Measurements from ENCODE around the gene CREBL2.
"Not testable (repeated sequence)": the region's sequence is repeated elsewhere in the genome, so short reads cannot be mapped to it uniquely, and the experiment has no call there.

The CREBL2 gene

DNA sequence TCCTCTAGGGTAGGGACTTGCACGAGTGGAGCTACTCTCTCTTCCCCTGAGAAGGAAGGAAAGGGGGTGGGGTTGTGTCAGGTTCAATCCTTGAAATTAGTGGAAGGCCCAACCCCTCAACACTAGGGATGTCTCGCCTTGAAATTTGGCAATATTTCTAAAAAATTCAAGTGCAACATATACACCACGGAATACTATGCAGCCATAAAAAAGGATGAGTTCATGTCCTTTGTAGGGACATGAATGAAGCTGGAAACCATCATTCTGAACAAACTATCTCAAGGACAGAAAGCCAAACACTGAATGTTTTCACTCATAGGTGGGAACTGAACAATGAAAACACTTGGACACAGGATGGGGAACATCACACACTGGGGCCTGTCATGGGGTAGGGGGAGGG, 15.1 kb upstream of the CREBL2 start:
- DNase-seq (ENCODE audit: low read depth in 1 of 2, low spot score in 1 of 2), result not testable (repeated sequence)

- DNase-seq (ENCODE audit: low read depth in 1 of 2, low spot score in 1 of 2), result no peak
Measured at GRCh38 chr12:12598864-12599263, 12.8 kb upstream of the CREBL2 start.

DNA sequence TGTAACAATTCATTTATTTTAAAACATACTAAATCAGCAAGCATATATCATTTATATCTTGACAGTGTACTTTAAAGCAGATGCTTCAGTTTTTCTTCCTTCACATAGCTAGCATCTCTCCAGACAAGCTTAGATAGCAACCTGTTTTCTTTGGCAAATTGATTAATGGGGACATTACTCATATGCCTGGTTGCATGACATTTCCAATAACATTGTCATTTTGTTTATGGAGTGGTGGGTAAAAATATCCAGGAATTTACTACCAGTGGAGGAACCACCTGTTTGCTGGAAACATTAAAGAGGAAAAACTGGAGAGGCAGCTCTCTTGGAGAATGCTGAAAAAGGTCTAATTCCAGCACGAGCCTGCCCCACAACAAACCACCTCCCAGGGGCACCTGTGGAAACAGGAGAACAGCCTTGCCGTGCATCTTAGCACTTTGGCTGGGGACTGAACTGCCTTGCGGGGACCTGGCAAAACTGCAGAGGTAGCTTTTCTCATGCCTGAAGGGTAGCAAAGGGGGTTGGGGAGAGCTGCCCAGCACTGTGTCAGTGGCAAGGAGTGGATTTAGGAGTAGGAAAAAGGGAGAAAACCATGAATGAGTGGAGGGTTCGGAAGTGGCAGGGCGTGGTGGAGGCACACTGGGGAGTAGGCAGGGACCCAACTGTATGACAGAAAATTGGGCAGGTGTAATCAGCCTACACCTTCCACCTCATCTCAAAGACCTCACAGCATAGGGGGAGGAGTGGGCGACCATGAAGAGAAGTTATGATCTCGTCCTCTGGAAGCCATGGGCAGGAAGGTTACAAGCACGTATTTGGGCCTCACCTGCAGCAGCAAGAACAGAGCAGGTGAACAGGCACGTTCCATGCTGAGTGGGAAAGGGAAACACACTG, 11.7 kb upstream of the CREBL2 start:
- DNase-seq (ENCODE audit: low read depth in 1 of 2, low spot score in 1 of 2), result no peak

DNA sequence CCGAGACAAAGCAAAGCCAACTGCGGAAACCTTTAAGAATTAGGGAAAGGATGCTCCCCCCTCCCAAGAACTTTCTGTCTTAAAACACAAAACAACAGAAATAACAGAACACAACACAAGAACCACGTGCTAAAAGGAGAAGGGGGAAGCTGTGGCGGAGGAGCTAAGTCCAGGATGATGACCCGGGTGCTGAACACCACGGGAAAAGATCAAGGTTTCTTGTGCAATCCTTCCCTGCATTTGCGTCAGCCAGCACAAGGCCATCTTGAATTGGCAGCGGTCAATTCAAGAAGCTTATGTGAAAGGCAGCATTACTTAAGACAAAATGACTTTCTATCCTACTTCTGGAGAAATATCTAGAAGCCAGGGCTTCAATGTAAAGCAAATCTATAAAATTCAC, 11.0 kb upstream of the CREBL2 start:
- no peak for DNase-seq (ENCODE audit: low read depth in 1 of 2, low spot score in 1 of 2)

GRCh38 chr12:12604740-12605139, 6.9 kb upstream of the CREBL2 start:
- no peak for DNase-seq (ENCODE audit: low read depth in 1 of 2, low spot score in 1 of 2)

GRCh38 chr12:12606781-12607589, 4.7 kb upstream of the CREBL2 start:
- peak in 1 of 2 donors; percentile 11 for DNase-seq (ENCODE audit: low read depth in 1 of 2, low spot score in 1 of 2)

DNA sequence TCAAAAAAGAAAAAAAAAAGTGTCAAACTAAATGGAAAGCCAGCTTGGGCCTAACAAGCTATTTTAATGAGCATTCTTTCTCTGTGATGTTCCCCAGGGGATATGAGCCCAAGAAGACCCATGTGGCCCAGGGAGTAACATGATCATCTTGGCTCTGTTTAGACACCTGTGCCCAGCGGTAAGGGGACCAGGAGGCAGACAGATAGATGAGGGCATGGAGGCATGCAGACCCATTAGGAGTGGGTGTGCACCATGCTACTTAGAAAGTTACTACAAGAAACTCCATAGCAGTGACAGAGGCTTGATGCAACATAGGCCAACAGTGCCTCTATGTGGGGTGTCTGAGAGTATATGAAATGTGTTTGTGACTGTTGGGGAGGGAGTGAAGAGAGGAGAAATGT, 3.1 kb upstream of the CREBL2 start:
- no peak for DNase-seq (ENCODE audit: low read depth in 1 of 2, low spot score in 1 of 2)

DNA sequence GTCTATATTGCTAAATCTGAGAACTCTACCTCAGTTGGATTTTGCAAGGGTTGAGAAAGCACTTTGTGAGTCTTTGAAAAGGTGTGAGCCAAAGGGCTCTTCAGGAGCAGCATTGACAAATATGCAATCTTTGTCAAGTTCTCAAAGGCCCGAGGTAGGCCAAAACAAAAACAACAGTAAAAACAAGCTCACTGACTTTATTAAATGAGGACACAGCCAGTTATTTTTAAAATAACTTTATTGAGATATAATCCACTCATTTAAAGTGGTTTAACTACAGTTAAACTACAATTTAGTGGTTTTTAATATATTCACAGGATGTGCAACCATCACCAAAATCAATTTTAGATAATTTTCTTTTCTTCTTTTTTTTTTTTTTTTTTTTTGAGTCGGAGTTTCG, 2.0 kb upstream of the CREBL2 start:
- DNase-seq (ENCODE audit: low read depth in 1 of 2, low spot score in 1 of 2), result no peak

- DNase-seq (ENCODE audit: low read depth in 1 of 2, low spot score in 1 of 2), result no peak
Measured at GRCh38 chr12:12610711-12611110, 965 bp upstream of the CREBL2 start.

GRCh38 chr12:12612358-12612757, 682 bp downstream of the CREBL2 start:
- no peak for DNase-seq (ENCODE audit: low read depth in 1 of 2, low spot score in 1 of 2)

- no peak for DNase-seq (ENCODE audit: low read depth in 1 of 2, low spot score in 1 of 2)
Measured at GRCh38 chr12:12613344-12613743, 1.7 kb downstream of the CREBL2 start.

- no peak for DNase-seq (ENCODE audit: low read depth in 1 of 2, low spot score in 1 of 2)
Measured at GRCh38 chr12:12614342-12614741, 2.7 kb downstream of the CREBL2 start.

- DNase-seq (ENCODE audit: low read depth in 1 of 2, low spot score in 1 of 2), result no peak
Measured at GRCh38 chr12:12616512-12617310, 5.0 kb downstream of the CREBL2 start.

- DNase-seq (ENCODE audit: low read depth in 1 of 2, low spot score in 1 of 2), result not testable (repeated sequence)
Measured at GRCh38 chr12:12618064-12618463, 6.4 kb downstream of the CREBL2 start.

GRCh38 chr12:12620730-12621315, 9.1 kb downstream of the CREBL2 start:
- DNase-seq (ENCODE audit: low read depth in 1 of 2, low spot score in 1 of 2), result no peak

DNA sequence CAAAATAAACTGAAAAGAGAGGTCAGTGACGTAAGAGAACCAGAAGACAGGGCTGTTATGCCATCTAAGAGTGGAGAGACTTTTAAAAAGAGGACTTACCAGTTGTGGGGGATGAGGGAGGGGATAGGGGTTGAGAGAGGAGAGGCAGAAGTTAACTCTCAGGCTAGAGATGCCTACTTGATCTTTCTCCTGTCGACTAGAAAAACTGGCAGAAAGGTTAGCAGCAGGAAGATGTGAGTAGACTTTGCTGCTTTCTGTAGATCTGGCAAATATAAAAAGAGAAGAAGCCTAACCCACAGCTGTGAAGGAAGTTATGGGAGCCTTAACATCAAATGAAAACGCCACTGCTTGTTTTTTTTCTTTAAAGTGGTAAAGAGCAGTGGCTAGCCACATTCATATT, 10.7 kb downstream of the CREBL2 start:
- DNase-seq (ENCODE audit: low read depth in 1 of 2, low spot score in 1 of 2), result no peak

GRCh38 chr12:12624498-12624992, 12.9 kb downstream of the CREBL2 start:
- no peak for DNase-seq (ENCODE audit: low read depth in 1 of 2, low spot score in 1 of 2)

DNA sequence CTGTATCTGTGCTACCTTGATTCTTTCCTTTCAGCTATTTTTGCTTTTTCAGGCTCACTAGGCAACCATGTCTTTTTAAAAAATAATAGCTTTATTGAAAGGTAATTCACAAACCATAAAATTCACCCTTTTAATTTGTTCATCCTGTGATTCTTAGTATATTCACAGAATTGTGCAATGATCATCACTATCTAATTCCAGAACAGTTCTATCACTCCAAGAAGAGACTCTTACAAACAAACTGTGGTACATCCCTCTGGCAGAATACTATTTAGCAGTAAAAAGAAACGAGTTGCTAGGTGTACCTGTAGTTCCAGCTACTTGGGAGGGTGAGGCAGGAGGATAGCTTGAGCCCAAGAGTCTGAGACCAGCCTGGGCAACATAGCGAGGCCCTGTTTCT, 14.8 kb downstream of the CREBL2 start:
- no peak for DNase-seq (ENCODE audit: low read depth in 1 of 2, low spot score in 1 of 2)

DNA sequence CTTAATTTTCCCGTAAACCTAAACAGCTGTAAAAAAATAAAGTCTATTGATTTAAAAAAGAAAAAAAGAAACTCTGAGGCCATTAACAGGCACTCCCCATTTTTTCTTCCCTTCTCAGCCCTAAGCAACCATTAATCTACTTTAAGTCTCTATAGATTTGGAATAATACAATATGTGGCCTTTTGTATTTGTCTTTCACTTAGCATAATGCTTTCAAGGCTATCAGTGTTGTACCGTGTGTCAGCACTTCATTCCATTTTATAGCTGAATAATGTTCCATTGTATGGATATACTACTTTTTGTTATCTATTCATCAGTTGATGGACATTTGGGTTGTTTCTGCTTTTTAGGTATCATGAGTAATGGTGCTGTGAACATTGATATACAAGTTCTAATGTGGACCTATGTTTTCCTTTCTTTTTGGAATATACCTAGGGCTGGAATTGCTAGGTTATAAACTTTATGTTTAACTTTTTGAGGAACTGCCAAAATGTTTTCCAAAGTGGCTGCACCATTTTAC, 15.7 kb downstream of the CREBL2 start:
- no peak for DNase-seq (ENCODE audit: low read depth in 1 of 2, low spot score in 1 of 2)

DNA sequence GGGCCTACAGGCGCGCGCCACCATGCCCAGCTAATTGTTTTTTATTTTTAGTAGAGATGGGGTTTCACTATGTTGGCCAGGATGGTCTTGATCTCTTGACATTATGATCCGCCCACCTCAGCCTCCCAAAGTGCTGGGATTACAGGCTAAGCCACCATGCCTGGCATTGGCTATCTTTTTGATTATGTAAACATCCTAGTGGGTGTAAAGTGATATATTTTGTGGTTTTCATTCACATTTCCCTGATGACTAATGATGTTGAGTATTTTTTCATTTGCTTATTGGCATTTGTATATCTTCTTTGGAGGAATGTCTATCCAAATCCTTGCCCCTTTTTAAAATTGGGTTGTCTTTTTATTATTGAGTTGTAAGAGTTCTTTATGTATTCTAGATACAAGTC, 16.3 kb downstream of the CREBL2 start:
- DNase-seq (ENCODE audit: low read depth in 1 of 2, low spot score in 1 of 2), result no peak

- no peak for DNase-seq (ENCODE audit: low read depth in 1 of 2, low spot score in 1 of 2)
Measured at GRCh38 chr12:12630850-12631249, 19.2 kb downstream of the CREBL2 start.
